IMR-90 (cell line): ENCODE results near the gene HADH. TPM values are rescaled to one million over a fixed set of nuclear protein-coding genes. Genes with fewer than 3 reads are reported as not detected.

Experiments used
- ATAC-seq: fragments of 200-7000 bp; cut with Tn5 transposase; 2 replicates; pipeline ENCODE4 v1.9.1; 2020; ENCODE audit warnings: low read depth, mild to moderate bottlenecking, moderate library complexity
- BruUV-seq: library from RNA; stranded (reverse); fragments of 400-500 nt; replicated peaks from 2 replicates; lab custom pipeline; 2021; lab: Mats Ljungman, UMichigan
- CTCF ChIA-PET: fragments of 300-600 bp; formaldehyde crosslinking; extraction: SDS; loops from one replicate; lab custom pipeline; 2021; ENCODE audit warnings: antibody characterized with exemption; lab: Yijun Ruan, JAX
- POLR2A ChIA-PET: fragments of 300-600 bp; sonication (Branson Sonifier 250); formaldehyde crosslinking; loops from one replicate; lab custom pipeline; 2022; ENCODE audit warnings: antibody characterized with exemption; ENCODE audit not compliant: unreplicated experiment; lab: Charles Lee
- DNase-seq: peaks from one replicate; pipeline ENCODE4 v3.0.0; 2013
- H2AFZ ChIP-seq: replicated peaks from 2 replicates; pipeline ENCODE3; 2013; ENCODE audit warnings: low read length, mild to moderate bottlenecking; ENCODE audit not compliant: poor library complexity
- H2AK5ac ChIP-seq: 2 replicates; pipeline ENCODE4 v1.6.1; 2013; ENCODE audit warnings: low read depth, low read length, inconsistent platforms
- H2AK9ac ChIP-seq: replicated peaks from 2 replicates; pipeline ENCODE3; 2013; ENCODE audit warnings: mild to moderate bottlenecking, low read depth, low read length, moderate library complexity; ENCODE audit not compliant: poor library complexity
- H2BK120ac ChIP-seq: 2 replicates; pipeline ENCODE4 v1.6.1; 2013; ENCODE audit warnings: low read depth, low read length, inconsistent platforms
- H2BK15ac ChIP-seq: 3 replicates; pipeline ENCODE4 v1.6.1; 2013; ENCODE audit warnings: low read depth, low read length, inconsistent platforms
- H2BK20ac ChIP-seq: 2 replicates; pipeline ENCODE4 v1.6.1; 2013; ENCODE audit warnings: low read depth, mild to moderate bottlenecking, inconsistent platforms, low read length, moderate library complexity
- H2BK5ac ChIP-seq: 2 replicates; pipeline ENCODE4 v1.6.1; 2013; ENCODE audit warnings: mild to moderate bottlenecking, low read depth, low read length, inconsistent platforms; ENCODE audit not compliant: poor library complexity, severe bottlenecking
- H3K14ac ChIP-seq: replicated peaks from 2 replicates; pipeline ENCODE4 v1.6.1; 2013; ENCODE audit warnings: low read depth, low read length, inconsistent platforms
- H3K18ac ChIP-seq: 2 replicates; pipeline ENCODE4 v1.6.1; 2013; ENCODE audit warnings: low read depth, low read length, control low read depth
- H3K23ac ChIP-seq: 2 replicates; pipeline ENCODE4 v1.6.1; 2013; ENCODE audit warnings: low read depth, low read length, inconsistent platforms
- H3K27ac ChIP-seq: 2 replicates; pipeline ENCODE4 v1.5.1; 2013; ENCODE audit warnings: mild to moderate bottlenecking, control low read depth, low read length; ENCODE audit not compliant: insufficient read depth
- H3K27me3 ChIP-seq: 2 replicates; pipeline ENCODE4 v1.6.1; 2013; ENCODE audit warnings: low read length; ENCODE audit not compliant: control insufficient read depth, insufficient read depth
- H3K36me3 ChIP-seq: 2 replicates; pipeline ENCODE4 v1.6.1; 2013; ENCODE audit warnings: low read length, mixed read lengths; ENCODE audit not compliant: control insufficient read depth, insufficient read depth
- H3K4ac ChIP-seq: 2 replicates; pipeline ENCODE4 v1.6.1; 2013; ENCODE audit warnings: low read depth, low read length, inconsistent platforms
- H3K4me1 ChIP-seq: 2 replicates; pipeline ENCODE4 v1.6.1; 2013; ENCODE audit warnings: low read length, mixed read lengths; ENCODE audit not compliant: control insufficient read depth, insufficient read depth
- H3K4me2 ChIP-seq: 2 replicates; pipeline ENCODE4 v1.6.1; 2013; ENCODE audit warnings: low read depth, mild to moderate bottlenecking, control low read depth, low read length, moderate library complexity
- H3K4me3 ChIP-seq: 2 replicates; pipeline ENCODE4 v1.5.1; 2013; ENCODE audit warnings: low read depth, mild to moderate bottlenecking, control low read depth, low read length, moderate library complexity; ENCODE audit not compliant: insufficient read depth
- H3K56ac ChIP-seq: 2 replicates; pipeline ENCODE4 v1.6.1; 2013; ENCODE audit warnings: low read length, inconsistent platforms; ENCODE audit not compliant: insufficient read depth; ENCODE audit errors: extremely low read depth
- H3K79me1 ChIP-seq, 2 experiments: 2 replicates each; pipeline ENCODE4 v1.6.1; 2013; ENCODE audit warnings: low read length in 2 of 2, inconsistent platforms in 1 of 2, low read depth in 1 of 2
- H3K9ac ChIP-seq: 2 replicates; pipeline ENCODE4 v1.6.1; 2013; ENCODE audit warnings: low read depth, low read length, control low read depth
- H3K9me1 ChIP-seq: 2 replicates; pipeline ENCODE4 v1.6.1; 2013; ENCODE audit warnings: low read length, inconsistent platforms; ENCODE audit not compliant: insufficient read depth
- H3K9me3 ChIP-seq: 2 replicates; pipeline ENCODE4 v1.6.1; 2013; ENCODE audit warnings: low read length; ENCODE audit not compliant: control insufficient read depth, insufficient read depth
- H4K20me1 ChIP-seq: 2 replicates; pipeline ENCODE4 v1.6.1; 2013; ENCODE audit warnings: low read length, inconsistent platforms; ENCODE audit not compliant: insufficient read depth
- H4K5ac ChIP-seq: 2 replicates; pipeline ENCODE4 v1.6.1; 2013; ENCODE audit warnings: mild to moderate bottlenecking, low read depth, low read length, control low read depth
- H4K8ac ChIP-seq, 2 experiments: 2 replicates each; pipeline ENCODE4 v1.6.1; 2013; ENCODE audit warnings: low read depth in 2 of 2, low read length in 2 of 2, control low read depth in 1 of 2, inconsistent platforms in 1 of 2
- H4K91ac ChIP-seq: 2 replicates; pipeline ENCODE4 v1.6.1; 2013; ENCODE audit warnings: low read depth, low read length, inconsistent platforms; ENCODE audit not compliant: insufficient read depth
- BHLHE40 ChIP-seq: fragments of 150-350 bp; IDR thresholded peaks from 2 replicates; pipeline ENCODE4 v1.6.1; 2016; ENCODE audit warnings: mild to moderate bottlenecking, low read depth, low read length
- CEBPB ChIP-seq: IDR thresholded peaks from 2 replicates; pipeline ENCODE4 v1.6.1; 2012; ENCODE audit warnings: low read depth, low read length, improper control_type of control experiment
- CHD1 ChIP-seq: IDR thresholded peaks from 2 replicates; pipeline ENCODE4 v1.6.1; 2012; ENCODE audit warnings: low read depth, low read length, improper control_type of control experiment
- CTCF ChIP-seq: conservative IDR thresholded peaks from 2 replicates; pipeline ENCODE4 v1.5.1; 2012; ENCODE audit warnings: mild to moderate bottlenecking, low read depth, low read length, improper control_type of control experiment
- ELK1 ChIP-seq: fragments of 150-350 bp; IDR thresholded peaks from 2 replicates; pipeline ENCODE4 v1.6.1; 2016; ENCODE audit warnings: low read depth, mild to moderate bottlenecking, low read length, moderate library complexity, borderline replicate concordance
- FOS ChIP-seq: fragments of 150-350 bp; IDR thresholded peaks from 2 replicates; pipeline ENCODE4 v1.6.1; 2016; ENCODE audit warnings: low read depth, low read length
- MAFK ChIP-seq: IDR thresholded peaks from 2 replicates; pipeline ENCODE4 v1.6.1; 2012; ENCODE audit warnings: low read depth, low read length, improper control_type of control experiment
- MAZ ChIP-seq: IDR thresholded peaks from 2 replicates; pipeline ENCODE4 v1.6.1; 2012; ENCODE audit warnings: low read depth, mild to moderate bottlenecking, low read length, improper control_type of control experiment, moderate library complexity, borderline replicate concordance
- MXI1 ChIP-seq: IDR thresholded peaks from 2 replicates; pipeline ENCODE4 v1.6.1; 2012; ENCODE audit warnings: low read depth, mild to moderate bottlenecking, low read length, moderate library complexity, borderline replicate concordance
- NFE2L2 ChIP-seq: fragments of 150-350 bp; IDR thresholded peaks from 2 replicates; pipeline ENCODE4 v1.6.1; 2016; ENCODE audit warnings: low read depth, mild to moderate bottlenecking, low read length
- RAD21 ChIP-seq: IDR thresholded peaks from 2 replicates; pipeline ENCODE4 v1.6.1; 2012; ENCODE audit warnings: low read length, improper control_type of control experiment
- RCOR1 ChIP-seq: IDR thresholded peaks from 2 replicates; pipeline ENCODE4 v1.6.1; 2012; ENCODE audit warnings: mild to moderate bottlenecking, low read length, improper control_type of control experiment; ENCODE audit not compliant: insufficient replicate concordance
- RFX5 ChIP-seq: IDR thresholded peaks from 2 replicates; pipeline ENCODE4 v1.8.0; 2012; ENCODE audit warnings: low read depth, mild to moderate bottlenecking, low read length, moderate library complexity
- WGBS, 2 experiments: methylation state at CpG; one replicate each; pipeline versions ENCODE4 v1.1.5 to v1.1.7; 2013; ENCODE audit warnings: missing lambda C conversion rate in 2 of 2; ENCODE audit not compliant: insufficient read length in 1 of 2; ENCODE audit errors: extremely low coverage in 2 of 2; 5-methylcytosine and 5-hydroxymethylcytosine counted together
- dilution Hi-C: fragments of 300-500 bp; cut with HindIII; formaldehyde crosslinking; loops from one replicate; pipeline ENCODE4 v1.14.3; 2018; ENCODE audit warnings: low sequenced_read_pairs; ENCODE audit not compliant: unreplicated experiment
- in situ Hi-C: fragments of 300-500 bp; cut with MboI; formaldehyde crosslinking; loops from 3 replicates; pipeline ENCODE4 v1.14.3; 2019; ENCODE audit warnings: low sequenced_read_pairs, inconsistent platforms, mixed read lengths
- intact Hi-C: fragments of 100-400 bp; cut with micrococcal nuclease; formaldehyde crosslinking; loops from 2 replicates; pipeline ENCODE4 v1.10.0; 2022
- polyA plus RNA-seq, 3 experiments: library from polyadenylated mRNA; depleted of rRNA; stranded (reverse); fragments of >200 nt; gene quantifications; 2 replicates each; pipeline ENCODE4 v1.2.3, GENCODE V29; 2012; ENCODE audit warnings: low replicate concordance in 1 of 3
- total RNA-seq: library from RNA; depleted of rRNA; stranded (reverse); fragments of >200 nt; gene quantifications from 2 replicates; pipeline ENCODE4 v1.2.3, GENCODE V29; 2012

The HADH gene
- total and polyA plus RNA-seq, 2 of the 4 experiments (the other 2 are of a cell fraction) = 6.8 to 22.6 TPM

GRCh38 chr4:108018040-108018883, 28.6 kb downstream of the HADH start:
- Histone ChIP-seq H3K23ac (no peak overlapping the region), H3K9ac (no peak overlapping the region), H3K56ac (no peak overlapping the region), H3K4me2 (no peak overlapping the region), H3K4ac (no peak overlapping the region), H3K9me1 (no peaks in the 10 kb centered on the region), H3K4me3 (no peak overlapping the region), H2AFZ (no peak overlapping the region), H2AK5ac (peak overlapping the region; percentile 8; the same call in 1 of the 2 replicates), H3K9me3 (no peaks in the 10 kb centered on the region), H3K79me1 (no peaks in the 10 kb centered on the region), H2BK120ac (no peak overlapping the region), H3K27me3 (no peaks in the 10 kb centered on the region), H2BK20ac (peak overlapping the region; percentile 60; the same call in 1 of the 2 replicates), H2AK9ac (no peak overlapping the region), H2BK5ac (no peak overlapping the region), H3K14ac (no peak overlapping the region), H4K20me1 (no peaks in the 10 kb centered on the region), H3K36me3 (peaks cover 5% of the 10 kb centered on the region; the same call in 1 of the 2 replicates), H3K27ac (no peak overlapping the region), H4K91ac (no peak overlapping the region), H3K18ac (no peak overlapping the region), H4K8ac (no peak overlapping the region), H3K4me1 (no peaks in the 10 kb centered on the region), H4K5ac (no peak overlapping the region), H2BK15ac (no peak overlapping the region)
- no TSS peak for BruUV-seq
- intact Hi-C loops (loop anchor here (1.0 to 5.0 kb wide), 4 partner anchors 475 to 1389 kb away; no protein-coding TSS in a partner anchor), dilution Hi-C loops (no loop called here), in situ Hi-C loops (loop anchor here (5.0 kb wide), 1 partner anchor 559 kb away; no protein-coding TSS in a partner anchor)
- POLR2A ChIA-PET = interaction anchor here (0.6 kb wide), 1 partner anchor 588 kb away, joined by 3 read pairs; no protein-coding TSS in a partner anchor
- no CpG with 5 or more reads among the region's 8 CpGs for WGBS, 2 experiments
- CTCF ChIA-PET = interaction anchor here (0.6 to 2.5 kb wide), 14 partner anchors 8 to 847 kb away, joined by 3 to 16 read pairs (median 4); no protein-coding TSS in a partner anchor
- ATAC-seq (peak; percentile 93), DNase-seq (peak; percentile 77)
- TF ChIP-seq FOS = no peak
- TF ChIP-seq RAD21 = peak; percentile 87
- TF ChIP-seq CEBPB = no peak
- TF ChIP-seq CHD1 = no peak
- no peak for TF ChIP-seq MXI1
- no peak for TF ChIP-seq NFE2L2
- TF ChIP-seq BHLHE40 = peak; percentile 34; the same call in 1 of the 2 replicates
- TF ChIP-seq RFX5 = no peak
- TF ChIP-seq CTCF = peak; percentile 84
- TF ChIP-seq ELK1 = no peak
- TF ChIP-seq MAFK = no peak
- TF ChIP-seq RCOR1 = no peak
- TF ChIP-seq MAZ = no peak
